SU-DHL-6 (cell line): Measurements from ENCODE around the gene TRPM3.

ENCODE experiments used
- EZH2phosphoT487 ChIP-seq: fragments of 200-600 bp; sonication (generic), shearing (Covaris generic); conservative IDR thresholded peaks from 2 replicates; pipeline ENCODE4 v1.6.1; 2018; ENCODE audit warnings: mild to moderate bottlenecking, antibody characterized with exemption, low read length, moderate library complexity, mixed read lengths
- TF ChIP-seq, protein P1 (sequence below): fragments of 200-600 bp; sonication (generic); IDR thresholded peaks from one replicate; pipeline ENCODE4 v1.5.1; 2017; ENCODE audit warnings: antibody characterized with exemption, mild to moderate bottlenecking, low read length, moderate library complexity; ENCODE audit not compliant: insufficient read depth, poor library complexity, severe bottlenecking

GRCh38 chr9:71136696-71137095 lies 15.3 kb upstream of the TRPM3 start:
- TF ChIP-seq, protein P1, sequence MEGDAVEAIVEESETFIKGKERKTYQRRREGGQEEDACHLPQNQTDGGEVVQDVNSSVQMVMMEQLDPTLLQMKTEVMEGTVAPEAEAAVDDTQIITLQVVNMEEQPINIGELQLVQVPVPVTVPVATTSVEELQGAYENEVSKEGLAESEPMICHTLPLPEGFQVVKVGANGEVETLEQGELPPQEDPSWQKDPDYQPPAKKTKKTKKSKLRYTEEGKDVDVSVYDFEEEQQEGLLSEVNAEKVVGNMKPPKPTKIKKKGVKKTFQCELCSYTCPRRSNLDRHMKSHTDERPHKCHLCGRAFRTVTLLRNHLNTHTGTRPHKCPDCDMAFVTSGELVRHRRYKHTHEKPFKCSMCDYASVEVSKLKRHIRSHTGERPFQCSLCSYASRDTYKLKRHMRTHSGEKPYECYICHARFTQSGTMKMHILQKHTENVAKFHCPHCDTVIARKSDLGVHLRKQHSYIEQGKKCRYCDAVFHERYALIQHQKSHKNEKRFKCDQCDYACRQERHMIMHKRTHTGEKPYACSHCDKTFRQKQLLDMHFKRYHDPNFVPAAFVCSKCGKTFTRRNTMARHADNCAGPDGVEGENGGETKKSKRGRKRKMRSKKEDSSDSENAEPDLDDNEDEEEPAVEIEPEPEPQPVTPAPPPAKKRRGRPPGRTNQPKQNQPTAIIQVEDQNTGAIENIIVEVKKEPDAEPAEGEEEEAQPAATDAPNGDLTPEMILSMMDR: no peak
- no peak for TF ChIP-seq EZH2phosphoT487
